ENCODE data around the gene HSD3B7.

HSD3B7 gene

GRCh38 chr16:30983898-30984610 lies 953 bp upstream of the HSD3B7 start:
- DNase-seq = no peak

DNA sequence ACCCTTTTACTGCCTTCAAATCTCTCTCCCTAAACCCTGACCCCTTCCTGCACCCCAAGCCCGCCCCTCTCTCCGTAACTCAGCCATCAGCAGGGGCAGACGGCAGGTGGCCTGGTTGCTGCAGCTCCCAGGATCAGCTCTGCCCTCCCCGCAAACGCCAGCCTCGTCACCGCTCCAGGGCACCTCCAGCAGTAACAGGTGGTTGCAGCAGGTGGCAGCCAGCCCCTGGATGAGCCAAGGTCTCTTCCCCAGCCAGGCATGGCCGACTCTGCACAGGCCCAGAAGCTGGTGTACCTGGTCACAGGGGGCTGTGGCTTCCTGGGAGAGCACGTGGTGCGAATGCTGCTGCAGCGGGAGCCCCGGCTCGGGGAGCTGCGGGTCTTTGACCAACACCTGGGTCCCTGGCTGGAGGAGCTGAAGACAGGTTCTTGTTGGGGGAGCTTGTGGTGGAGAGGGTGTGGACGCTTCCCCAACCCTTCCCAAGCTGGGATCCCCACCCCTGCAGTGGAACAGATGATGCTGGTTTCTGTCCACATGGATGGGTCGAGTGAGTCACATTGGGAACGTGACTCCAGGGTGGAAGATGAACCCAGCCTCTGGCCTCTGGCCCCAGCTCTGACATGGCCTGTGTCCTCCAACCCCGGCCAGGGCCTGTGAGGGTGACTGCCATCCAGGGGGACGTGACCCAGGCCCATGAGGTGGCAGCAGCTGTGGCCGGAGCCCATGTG lies 558 bp downstream of the HSD3B7 start:
- DNase-seq = no peak

- DNase-seq = no peak
Measured at GRCh38 chr16:30986129-30986991, 1.4 kb downstream of the HSD3B7 start.

GRCh38 chr16:30987581-30988190 lies 2.7 kb downstream of the HSD3B7 start:
- DNase-seq = no peak

DNA sequence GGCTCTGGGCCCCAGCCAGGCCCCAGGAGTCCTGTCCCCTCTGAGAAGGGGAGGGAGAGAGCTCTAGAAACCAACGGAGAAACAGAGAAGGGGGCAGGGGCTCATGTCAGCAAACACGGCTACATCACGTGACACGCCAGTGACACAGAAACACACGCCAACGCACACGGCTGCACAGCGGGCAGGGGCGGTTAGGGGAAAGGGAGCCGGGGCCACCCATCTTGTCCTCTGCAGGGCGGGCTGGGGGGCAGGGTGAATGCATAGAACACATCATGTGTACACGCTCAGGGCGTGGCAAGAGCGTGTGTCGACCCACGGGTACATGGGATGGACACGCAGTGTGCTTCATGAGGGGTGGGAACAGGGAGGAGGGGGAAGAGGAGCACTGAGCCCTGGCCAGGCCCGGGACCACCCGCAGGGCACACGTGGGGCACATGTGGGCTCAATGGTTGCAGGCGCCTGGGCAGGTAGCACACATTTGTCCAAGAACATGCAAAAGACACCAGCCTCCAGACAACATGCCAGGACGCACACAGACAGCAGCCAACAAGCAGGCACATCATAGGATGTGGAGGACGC lies 4.6 kb downstream of the HSD3B7 start:
- DNase-seq = no peak

DNA sequence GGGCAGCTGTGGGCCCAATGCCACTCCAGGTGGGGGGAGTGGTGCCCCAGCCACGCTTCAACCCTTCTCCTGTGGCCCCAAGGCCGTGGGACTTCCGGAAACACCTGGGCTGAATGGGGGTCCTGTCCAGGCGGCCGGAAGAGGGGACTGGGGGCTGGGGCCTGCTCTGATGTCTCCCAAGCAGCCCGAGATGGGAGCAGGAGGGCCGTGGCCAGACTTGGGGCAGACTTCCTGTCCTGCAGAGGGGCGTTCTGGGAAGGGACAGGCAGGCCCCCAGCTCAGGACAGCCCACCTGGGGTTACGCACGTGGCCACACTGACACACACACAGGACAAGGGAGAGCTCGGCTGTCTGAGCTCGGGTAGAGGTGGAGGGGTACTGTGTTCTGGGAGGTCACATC lies 5.1 kb downstream of the HSD3B7 start:
- DNase-seq = no peak

DNA sequence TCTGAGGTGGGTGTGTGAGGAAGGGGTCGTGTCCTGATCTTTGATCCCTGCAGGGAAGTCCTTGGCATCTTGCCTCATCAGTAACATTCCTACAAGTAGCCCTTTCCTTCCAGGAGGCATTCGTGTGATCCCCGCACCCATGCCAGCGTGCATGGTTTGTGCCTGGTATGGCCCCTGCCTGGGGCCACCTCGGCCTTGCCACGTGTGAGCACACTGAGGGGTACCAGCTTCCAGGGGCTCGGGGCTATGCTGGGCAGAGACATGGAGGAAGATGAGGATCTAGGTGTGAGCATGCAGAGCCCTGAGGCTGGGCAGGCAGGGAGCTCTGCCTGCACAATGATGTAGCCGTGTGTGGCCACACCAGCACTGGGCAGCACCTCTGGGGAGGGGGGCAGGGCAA lies 6.0 kb downstream of the HSD3B7 start:
- no peak for DNase-seq

DNA sequence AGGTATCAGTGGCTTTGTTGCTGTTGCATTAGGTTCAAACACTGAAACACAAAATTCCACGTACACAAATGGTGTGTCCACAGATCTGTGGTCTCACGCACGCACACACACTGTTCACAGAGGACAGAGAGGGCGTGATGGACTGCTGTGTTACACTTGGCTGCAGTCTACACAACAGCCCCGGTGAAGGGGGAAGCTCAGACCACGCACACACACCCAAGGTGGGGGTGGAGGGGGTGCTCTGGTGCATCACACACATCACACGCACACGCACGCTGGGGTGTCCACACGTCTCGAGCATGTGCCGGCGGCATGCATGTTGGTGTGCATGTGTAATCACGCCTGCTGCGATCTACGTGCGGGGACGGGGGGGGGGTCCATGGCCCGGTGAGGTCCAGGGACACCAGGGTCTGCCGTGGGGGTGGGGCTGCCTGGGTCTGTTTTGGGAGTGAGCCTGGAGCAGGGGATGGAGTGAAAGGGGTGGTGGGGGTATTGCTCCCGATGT lies 7.3 kb downstream of the HSD3B7 start:
- DNase-seq = no peak

- no peak for DNase-seq
Measured at GRCh38 chr16:30992931-30993816, 8.2 kb downstream of the HSD3B7 start.

DNA sequence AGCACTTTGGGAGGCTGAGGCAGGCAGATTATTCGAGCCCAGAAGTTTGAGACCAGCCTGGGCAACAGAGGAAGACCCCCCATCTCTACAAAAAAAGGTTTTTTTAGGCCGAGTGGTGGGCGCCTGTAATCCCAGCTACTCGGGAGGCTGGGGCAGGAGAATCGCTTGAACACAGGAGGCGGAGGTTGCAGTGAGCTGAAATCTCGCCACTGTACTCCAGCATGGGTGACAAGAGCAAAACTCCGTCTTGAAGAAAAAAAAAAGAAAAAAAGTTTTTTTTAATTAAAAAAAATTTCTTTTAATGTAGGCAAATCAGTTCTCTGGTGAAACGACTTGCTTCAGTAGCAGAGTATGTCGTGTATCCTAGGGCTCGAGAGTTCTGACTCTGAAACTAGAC lies 10.9 kb downstream of the HSD3B7 start:
- DNase-seq = no peak

- no peak for DNase-seq
Measured at GRCh38 chr16:30996324-30996984, 11.4 kb downstream of the HSD3B7 start.

DNA sequence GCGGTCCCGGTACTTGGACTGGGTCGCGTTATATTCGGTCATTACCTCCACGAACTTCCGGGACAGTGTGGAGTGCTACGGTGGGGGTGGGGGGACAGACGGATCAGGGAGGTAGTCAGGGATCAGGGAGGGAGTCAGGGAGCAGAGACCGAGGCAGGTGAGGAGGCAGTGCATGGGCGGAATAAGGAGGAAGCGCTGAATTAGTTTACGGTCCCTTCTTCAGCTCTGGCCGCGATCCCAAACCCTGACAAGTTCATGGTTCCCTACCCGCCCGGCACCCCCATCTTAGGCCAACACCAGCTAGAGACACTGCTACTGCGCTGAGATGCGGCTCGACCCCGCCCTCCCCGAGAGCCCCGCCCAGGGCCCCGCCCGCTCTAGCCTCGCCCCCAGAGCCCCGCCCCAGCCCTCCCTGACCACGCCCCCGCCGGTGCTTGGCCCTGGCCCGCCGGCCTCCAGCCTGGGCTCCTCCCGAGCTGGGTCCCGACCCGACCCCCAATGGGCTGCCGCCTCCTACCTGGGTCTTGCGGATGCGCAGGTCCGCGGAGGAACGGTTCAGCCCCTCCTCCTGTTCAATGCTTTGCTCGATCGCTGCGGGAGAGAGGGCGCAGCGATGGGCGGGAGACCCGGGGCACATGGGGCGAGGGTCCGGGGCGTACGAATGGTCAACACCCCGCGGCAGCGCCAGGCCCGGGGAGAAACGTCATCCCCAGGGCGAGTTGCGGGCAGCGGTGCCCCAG lies 12.1 kb downstream of the HSD3B7 start:
- DNase-seq = peak; percentile 67

GRCh38 chr16:30997725-30998711 lies 13.0 kb downstream of the HSD3B7 start:
- no peak for DNase-seq

DNA sequence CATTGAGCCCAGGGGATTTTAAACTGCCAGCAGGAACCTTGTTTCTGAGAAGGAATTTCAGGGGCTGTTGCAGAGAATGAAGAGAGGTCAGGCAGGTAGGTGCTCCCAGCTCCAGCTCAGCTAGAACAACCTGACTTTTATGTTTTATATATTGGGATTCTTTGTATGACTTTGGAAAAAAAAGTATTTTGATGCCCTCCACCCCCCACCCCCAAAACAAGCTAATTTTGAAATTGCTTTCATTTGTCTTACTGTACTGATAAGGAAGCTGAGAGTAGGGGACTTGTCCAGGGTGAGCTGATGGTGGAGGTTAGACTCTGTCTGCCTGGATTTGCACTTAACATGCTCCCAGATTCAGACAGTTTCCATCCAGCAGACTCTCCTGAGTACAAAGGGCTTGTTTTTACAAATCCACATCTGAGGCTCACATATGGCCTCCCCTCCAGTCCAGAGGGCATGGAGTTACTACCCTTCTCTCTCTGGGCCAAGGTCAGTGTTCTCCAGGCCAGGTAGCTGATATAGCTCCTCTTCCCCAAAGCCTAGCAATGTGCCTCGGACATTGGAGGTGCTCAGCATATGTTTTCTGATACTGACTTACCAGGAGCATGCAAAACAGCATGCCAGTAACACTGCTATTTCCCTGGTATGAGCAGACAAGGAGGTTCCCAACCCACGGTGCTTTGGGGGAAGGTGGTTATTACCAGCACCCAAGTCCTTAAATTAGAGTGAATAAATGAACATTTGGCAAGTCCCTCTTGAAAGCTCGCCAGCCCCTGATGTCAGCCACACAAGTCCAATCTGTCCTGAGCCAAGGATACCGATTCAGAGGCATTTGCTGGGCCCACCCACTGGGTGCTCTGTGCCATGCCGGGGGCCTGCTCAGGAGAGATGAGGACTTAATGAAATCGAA lies 14.1 kb downstream of the HSD3B7 start:
- DNase-seq = no peak

- DNase-seq = no peak
Measured at GRCh38 chr16:31000671-31001382, 15.8 kb downstream of the HSD3B7 start.

DNA sequence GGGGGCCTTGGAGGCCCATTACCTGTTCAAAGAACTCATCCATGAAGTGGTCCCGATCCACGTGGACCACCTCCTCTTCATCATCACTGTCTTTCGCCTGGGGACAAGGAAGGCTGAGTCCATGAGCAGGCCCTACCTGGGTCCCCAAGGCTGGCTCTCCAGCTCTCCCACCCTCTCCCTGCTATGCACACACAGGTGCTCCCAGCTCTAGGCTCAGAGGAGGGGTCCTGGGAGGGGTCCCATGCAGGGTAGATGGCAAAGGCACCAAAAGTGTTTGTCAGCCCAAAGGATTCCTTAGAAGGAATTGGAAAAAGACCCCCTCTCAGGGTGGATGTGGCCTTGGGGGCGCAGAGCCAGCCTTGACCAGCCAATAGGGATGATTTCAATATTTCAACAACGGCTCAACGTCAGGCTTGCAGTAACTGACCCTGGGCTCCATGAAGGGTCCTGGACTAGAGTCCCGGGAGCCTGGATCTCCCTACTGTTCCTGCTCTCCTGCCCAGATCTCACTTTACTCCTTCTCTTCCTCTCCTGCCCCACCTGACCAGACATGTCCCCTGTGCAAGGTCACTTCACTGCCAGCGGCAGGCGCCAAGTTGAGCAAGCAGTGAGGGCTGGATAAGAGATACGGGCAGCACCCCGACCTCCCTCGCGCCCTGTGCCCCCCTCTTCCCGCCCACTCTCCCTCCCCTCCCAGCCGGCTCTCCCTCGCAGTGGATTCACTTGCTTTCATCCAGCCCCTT lies 16.7 kb downstream of the HSD3B7 start:
- no peak for DNase-seq
